Peyer's patch (tissue), 4 donors: Measurements from ENCODE around the gene KLRC3. TPM values are rescaled to one million over a fixed set of nuclear protein-coding genes. Genes with fewer than 3 reads are reported as not detected.
"Not testable (repeated sequence)": the region's sequence is repeated elsewhere in the genome, so short reads cannot be mapped to it uniquely, and the experiment has no call there.

ENCODE experiments used
- DNase-seq, 3 donors: peaks; one replicate each; pipeline ENCODE4 v3.0.0-alpha.2; 2017 to 2019
- H3K27ac ChIP-seq, 4 donors: fragments of 200-600 bp; sonication (generic); one replicate each; pipeline ENCODE4 v1.5.1; 2016 to 2019
- H3K27me3 ChIP-seq, 2 donors: fragments of 200-600 bp; sonication (generic); one replicate each; pipeline ENCODE4 v1.5.1; 2019
- H3K36me3 ChIP-seq, 3 donors: fragments of 200-600 bp; sonication (generic); one replicate each; pipeline ENCODE4 v1.5.1; 2016 to 2019
- H3K4me1 ChIP-seq, 4 donors: fragments of 200-600 bp; sonication (generic); one replicate each; pipeline ENCODE4 v1.5.1; 2016 to 2019
- H3K4me3 ChIP-seq, 4 donors: fragments of 200-600 bp; sonication (generic); 1 replicate in 3 of 4; 2 replicates in 1 of 4; pipeline ENCODE4 v1.5.1; 2016 to 2019; ENCODE audit warnings: mild to moderate bottlenecking in 1 of 4
- H3K9me3 ChIP-seq, 4 donors: fragments of 200-600 bp; sonication (generic); one replicate each; pipeline ENCODE4 v1.5.1; 2016 to 2019; ENCODE audit warnings: mild to moderate bottlenecking in 1 of 4
- CTCF ChIP-seq, 6 experiments: fragments of 450-650 bp in 4 of 6; fragments of 200-600 bp in 2 of 6; sonication (generic) in 1 of 6; IDR thresholded peaks; one replicate each; pipeline ENCODE4 v1.5.1; 2017 to 2019; ENCODE audit warnings: antibody characterized with exemption in 6 of 6, mild to moderate bottlenecking in 3 of 6, moderate library complexity in 1 of 6
- POLR2A ChIP-seq, 2 donors: fragments of 450-650 bp; IDR thresholded peaks; one replicate each; pipeline ENCODE4 v1.5.1; 2017; ENCODE audit warnings: antibody characterized with exemption in 2 of 2, mild to moderate bottlenecking in 2 of 2, moderate library complexity in 2 of 2
- total RNA-seq, 4 donors: library from RNA; depleted of rRNA; stranded (reverse); fragments of >200 nt; gene quantifications; one replicate each; pipeline ENCODE4 v1.1.0, GENCODE V29; 2016

KLRC3 gene
- total RNA-seq, result 1 to 10 TPM in 2 of 4 donors, not detected in 2; 1.6 to 2.8 TPM

DNA sequence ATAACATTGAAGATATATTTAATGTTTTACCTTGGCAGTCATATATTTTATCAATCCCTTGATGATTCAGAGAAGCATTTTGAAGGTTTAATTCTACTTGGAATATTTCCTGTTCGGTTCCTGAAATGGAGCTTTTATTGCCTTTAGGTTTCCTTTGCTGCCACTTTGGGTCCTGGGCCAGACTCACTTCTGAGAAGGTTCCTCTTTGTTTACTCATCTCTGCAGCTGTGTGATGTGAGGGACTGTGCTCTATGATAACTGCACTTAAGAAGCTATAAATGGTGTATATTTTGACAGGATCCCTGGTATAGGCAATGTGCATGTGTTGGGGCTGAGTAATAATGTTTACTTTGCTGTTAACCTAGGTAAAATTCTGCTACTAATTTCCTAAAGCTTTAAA, at the start of gene KLRC3:
Gene KLRC3, minus strand, starts transcription at position 262 of the 400 bp plus-strand sequence. Its CDS starts 45 bp downstream, at position 217.
- not testable (repeated sequence) for H3K36me3 ChIP-seq, H3K4me3 ChIP-seq, H3K4me1 ChIP-seq, H3K27ac ChIP-seq, DNase-seq, H3K27me3 ChIP-seq, H3K9me3 ChIP-seq

GRCh38 chr12:10469701-10470100, 49.3 kb upstream of the KLRC3 start:
- Histone ChIP-seq H3K4me1 (no peaks in the 10 kb centered on the region), H3K4me3 (no peak overlapping the region)

GRCh38 chr12:10466311-10466710, 45.9 kb upstream of the KLRC3 start:
- no peak overlapping the region for H3K4me3 ChIP-seq
- H3K36me3 ChIP-seq, result no peaks in the 10 kb centered on the region
- no peak for TF ChIP-seq CTCF (IDR thresholded peaks at IDR 0.05)
- no peaks in the 10 kb centered on the region for H3K4me1 ChIP-seq
- peaks cover 0 to 4% (median 0%) of the 10 kb centered on the region in 4 donors for H3K9me3 ChIP-seq
- H3K27me3 ChIP-seq, result no peaks in the 10 kb centered on the region
- no peak overlapping the region for H3K27ac ChIP-seq
- no peak for DNase-seq

More at GRCh38 chr12:10469701-10470100, 49.3 kb upstream of the KLRC3 start:
- Histone ChIP-seq H3K36me3 (no peaks in the 10 kb centered on the region), H3K27ac (no peak overlapping the region), H3K27me3 (no peaks in the 10 kb centered on the region), H3K9me3 (peaks cover 0 to 4% (median 0%) of the 10 kb centered on the region in 4 donors)
- no peak for TF ChIP-seq POLR2A (IDR thresholded peaks at IDR 0.05)
- no peak for TF ChIP-seq CTCF (IDR thresholded peaks at IDR 0.05)
- no peak for DNase-seq

GRCh38 chr12:10457760-10458159, 37.4 kb upstream of the KLRC3 start:
- Histone ChIP-seq H3K4me1 (no peaks in the 10 kb centered on the region), H3K9me3 (peaks cover 0 to 7% (median 2%) of the 10 kb centered on the region in 4 donors), H3K36me3 (no peaks in the 10 kb centered on the region), H3K27ac (no peak overlapping the region), H3K4me3 (no peak overlapping the region), H3K27me3 (no peaks in the 10 kb centered on the region)
- DNase-seq, result no peak
- TF ChIP-seq POLR2A (IDR thresholded peaks at IDR 0.05) (no peak), CTCF (IDR thresholded peaks at IDR 0.05) (no peak)

DNA sequence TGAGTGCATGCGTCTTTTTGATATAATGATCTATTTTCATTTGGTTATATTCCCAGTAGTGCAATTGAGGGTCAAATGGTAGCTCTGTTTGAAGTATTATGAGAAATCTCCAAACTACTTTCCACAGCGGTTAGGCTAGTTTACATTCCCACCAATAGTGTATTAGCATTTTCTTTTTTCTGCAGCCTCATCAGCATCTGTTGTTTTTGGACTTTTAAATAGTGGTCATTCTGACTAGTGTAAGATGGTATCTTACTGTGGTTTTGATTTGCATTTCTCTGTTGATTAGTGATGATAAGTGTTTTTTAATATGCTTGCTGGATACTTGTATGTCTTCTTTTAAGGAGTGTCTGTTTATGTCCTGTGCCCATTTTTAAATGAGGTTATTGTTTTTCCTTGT, 36.5 kb upstream of the KLRC3 start:
- Histone ChIP-seq H3K9me3 (peaks cover 0 to 7% (median 2%) of the 10 kb centered on the region in 4 donors), H3K4me1 (no peaks in the 10 kb centered on the region), H3K27ac (no peak overlapping the region), H3K36me3 (no peaks in the 10 kb centered on the region), H3K4me3 (no peak overlapping the region), H3K27me3 (no peaks in the 10 kb centered on the region)
- no peak for TF ChIP-seq CTCF (IDR thresholded peaks at IDR 0.05)
- TF ChIP-seq POLR2A (IDR thresholded peaks at IDR 0.05), result no peak
- DNase-seq, result no peak

DNA sequence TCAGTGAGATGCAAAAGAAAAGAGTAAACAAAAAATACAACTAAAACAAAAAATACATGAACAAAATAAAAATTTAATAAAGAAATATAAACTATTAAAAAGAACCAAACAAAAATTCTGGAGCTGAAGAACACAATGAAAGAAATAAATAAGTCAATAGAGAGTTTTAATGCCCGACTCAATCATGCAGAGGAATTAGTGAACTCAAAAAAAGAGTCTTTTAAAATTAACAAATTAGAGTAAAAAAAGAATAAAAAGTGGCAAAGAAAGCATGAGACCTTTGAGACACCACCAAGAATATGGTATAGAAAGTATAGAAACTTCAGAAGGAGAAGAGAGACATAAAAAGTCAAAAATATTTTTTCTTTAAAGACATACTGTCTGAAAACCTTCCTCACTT, 35.4 kb upstream of the KLRC3 start:
- H3K9me3 ChIP-seq, result peaks cover 0 to 7% (median 2%) of the 10 kb centered on the region in 4 donors
- DNase-seq, result no peak
- no peaks in the 10 kb centered on the region for H3K4me1 ChIP-seq
- TF ChIP-seq CTCF (IDR thresholded peaks at IDR 0.05), result no peak
- no peak for TF ChIP-seq POLR2A (IDR thresholded peaks at IDR 0.05)
- H3K36me3 ChIP-seq, result no peaks in the 10 kb centered on the region
- H3K27me3 ChIP-seq, result no peaks in the 10 kb centered on the region
- no peak overlapping the region for H3K27ac ChIP-seq
- no peak overlapping the region for H3K4me3 ChIP-seq
